Fibroblast of gingiva (primary cell): ENCODE results near the gene VIPR2.
"Not testable (repeated sequence)": the region's sequence is repeated elsewhere in the genome, so short reads cannot be mapped to it uniquely, and the experiment has no call there.

ENCODE experiments used
- DNase-seq: peaks from one replicate; pipeline ENCODE4 v3.0.0-alpha.2; 2011; ENCODE audit warnings: low read depth

VIPR2 gene

GRCh38 chr7:159091480-159092475, 52.9 kb downstream of the VIPR2 start:
- no peak for DNase-seq

- no peak for DNase-seq
Measured at GRCh38 chr7:159091041-159091440, 53.6 kb downstream of the VIPR2 start.

GRCh38 chr7:159088016-159088865, 56.4 kb downstream of the VIPR2 start:
- no peak for DNase-seq

GRCh38 chr7:159086301-159086925, 58.3 kb downstream of the VIPR2 start:
- DNase-seq = no peak

- DNase-seq = no peak
Measured at GRCh38 chr7:159084069-159084801, 60.4 kb downstream of the VIPR2 start.

- no peak for DNase-seq
Measured at GRCh38 chr7:159083698-159084068, 61.0 kb downstream of the VIPR2 start.

- no peak for DNase-seq
Measured at GRCh38 chr7:159083001-159083697, 61.5 kb downstream of the VIPR2 start.

GRCh38 chr7:159082075-159082474, 62.6 kb downstream of the VIPR2 start:
- DNase-seq = not testable (repeated sequence)

- DNase-seq = no peak
Measured at GRCh38 chr7:159078911-159079270, 65.8 kb downstream of the VIPR2 start.

GRCh38 chr7:159078193-159078910, 66.3 kb downstream of the VIPR2 start:
- DNase-seq = no peak

- no peak for DNase-seq
Measured at GRCh38 chr7:159076333-159076732, 68.3 kb downstream of the VIPR2 start.

GRCh38 chr7:159075563-159076238, 69.0 kb downstream of the VIPR2 start:
- no peak for DNase-seq

GRCh38 chr7:159071260-159071659, 73.4 kb downstream of the VIPR2 start:
- no peak for DNase-seq

GRCh38 chr7:159070431-159071148, 74.1 kb downstream of the VIPR2 start:
- DNase-seq = no peak

- DNase-seq = no peak
Measured at GRCh38 chr7:159068893-159069448, 75.7 kb downstream of the VIPR2 start.

GRCh38 chr7:159068488-159068811, 76.2 kb downstream of the VIPR2 start:
- DNase-seq = no peak

- DNase-seq = no peak
Measured at GRCh38 chr7:159067576-159068487, 76.8 kb downstream of the VIPR2 start.
